ENCODE results near the gene ZBTB20.

The ZBTB20 gene

DNA sequence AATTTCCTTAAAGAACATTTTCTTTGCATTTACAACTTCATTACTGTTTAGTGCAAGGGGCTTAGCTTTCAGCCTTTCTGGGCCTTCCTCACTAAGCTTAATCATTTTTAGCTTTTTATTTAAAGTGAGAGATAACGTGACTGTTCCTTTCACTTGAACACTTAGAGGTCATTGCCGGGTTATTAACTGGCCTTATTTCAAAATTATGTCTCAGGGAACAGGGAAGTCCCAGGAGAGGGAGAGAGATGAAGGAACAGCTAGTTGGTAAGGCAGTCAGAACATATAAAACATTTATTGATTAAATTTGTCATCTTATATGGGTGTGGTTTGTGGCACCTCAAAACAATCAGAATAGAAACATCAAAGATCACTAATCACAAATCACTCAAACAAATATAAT is 584.5 kb downstream of the ZBTB20 start:
- DNase-seq (ENCODE audit: low read depth): no peak
- TF ChIP-seq, protein P1, sequence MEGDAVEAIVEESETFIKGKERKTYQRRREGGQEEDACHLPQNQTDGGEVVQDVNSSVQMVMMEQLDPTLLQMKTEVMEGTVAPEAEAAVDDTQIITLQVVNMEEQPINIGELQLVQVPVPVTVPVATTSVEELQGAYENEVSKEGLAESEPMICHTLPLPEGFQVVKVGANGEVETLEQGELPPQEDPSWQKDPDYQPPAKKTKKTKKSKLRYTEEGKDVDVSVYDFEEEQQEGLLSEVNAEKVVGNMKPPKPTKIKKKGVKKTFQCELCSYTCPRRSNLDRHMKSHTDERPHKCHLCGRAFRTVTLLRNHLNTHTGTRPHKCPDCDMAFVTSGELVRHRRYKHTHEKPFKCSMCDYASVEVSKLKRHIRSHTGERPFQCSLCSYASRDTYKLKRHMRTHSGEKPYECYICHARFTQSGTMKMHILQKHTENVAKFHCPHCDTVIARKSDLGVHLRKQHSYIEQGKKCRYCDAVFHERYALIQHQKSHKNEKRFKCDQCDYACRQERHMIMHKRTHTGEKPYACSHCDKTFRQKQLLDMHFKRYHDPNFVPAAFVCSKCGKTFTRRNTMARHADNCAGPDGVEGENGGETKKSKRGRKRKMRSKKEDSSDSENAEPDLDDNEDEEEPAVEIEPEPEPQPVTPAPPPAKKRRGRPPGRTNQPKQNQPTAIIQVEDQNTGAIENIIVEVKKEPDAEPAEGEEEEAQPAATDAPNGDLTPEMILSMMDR (conservative IDR thresholded peaks at IDR 0.05; ENCODE audit: control insufficient read depth, insufficient read depth, low read depth, low read length): no peak
- no peak overlapping the region for H3K4me3 ChIP-seq (ENCODE audit: control insufficient read depth, low read depth, low read length)

- TF ChIP-seq, protein P1 (conservative IDR thresholded peaks at IDR 0.05; ENCODE audit: control insufficient read depth, insufficient read depth, low read depth, low read length): no peak
- DNase-seq (ENCODE audit: low read depth): peak; percentile 69
- no peak overlapping the region for H3K4me3 ChIP-seq (ENCODE audit: control insufficient read depth, low read depth, low read length)
These were observed 588.8 kb downstream of the ZBTB20 start for GRCh38 chr3:114558271-114558670.

DNA sequence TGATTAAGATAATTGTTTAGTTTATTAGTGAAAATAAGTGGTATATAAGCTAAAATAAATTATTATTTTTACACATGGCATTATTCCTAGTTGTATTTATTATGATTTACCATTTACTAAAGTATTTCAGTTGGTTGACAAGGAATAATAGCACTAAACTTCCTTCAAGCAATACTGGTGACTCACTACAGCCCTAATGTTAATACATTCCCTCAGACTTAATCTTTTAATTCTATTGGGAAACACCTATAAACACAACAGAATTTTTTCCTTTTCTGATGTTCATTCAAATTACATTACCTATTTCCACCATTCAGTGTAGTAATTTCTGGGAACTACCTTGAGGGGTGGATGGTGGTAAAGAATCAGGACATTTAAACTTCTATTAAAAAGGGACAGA is 589.3 kb downstream of the ZBTB20 start:
- no peak overlapping the region for H3K4me3 ChIP-seq (ENCODE audit: control insufficient read depth, low read depth, low read length)
- TF ChIP-seq, protein P1 (conservative IDR thresholded peaks at IDR 0.05; ENCODE audit: control insufficient read depth, insufficient read depth, low read depth, low read length): no peak
- peak; percentile 46 for DNase-seq (ENCODE audit: low read depth)

DNA sequence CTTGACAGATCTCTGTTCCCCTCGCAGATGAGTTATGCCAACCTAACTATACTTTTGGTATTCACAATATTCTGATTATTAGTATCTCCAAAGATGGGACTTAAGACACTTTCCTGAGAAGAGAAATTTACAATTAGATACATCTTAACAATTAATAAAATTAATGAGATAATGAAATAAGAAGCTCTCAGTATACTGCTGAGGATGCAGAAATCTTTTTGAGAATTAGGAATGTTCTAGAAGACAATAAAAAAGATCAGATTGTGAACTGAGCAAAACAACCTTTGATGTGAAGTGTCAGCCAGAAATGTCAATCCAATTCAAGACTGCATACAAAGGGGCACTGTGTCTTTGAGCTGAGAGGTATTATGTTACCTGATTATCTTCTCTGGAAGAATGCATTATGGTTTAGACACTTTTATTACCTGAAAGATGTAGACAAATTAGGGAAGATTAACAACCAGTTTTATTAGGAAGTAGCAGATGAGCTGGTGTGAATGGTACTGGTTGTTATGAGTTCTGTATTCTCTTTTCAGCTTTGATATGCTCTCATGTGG is 590.4 kb downstream of the ZBTB20 start:
- TF ChIP-seq, protein P1 (conservative IDR thresholded peaks at IDR 0.05; ENCODE audit: control insufficient read depth, insufficient read depth, low read depth, low read length): no peak
- H3K4me3 ChIP-seq (ENCODE audit: control insufficient read depth, low read depth, low read length): no peak overlapping the region

DNA sequence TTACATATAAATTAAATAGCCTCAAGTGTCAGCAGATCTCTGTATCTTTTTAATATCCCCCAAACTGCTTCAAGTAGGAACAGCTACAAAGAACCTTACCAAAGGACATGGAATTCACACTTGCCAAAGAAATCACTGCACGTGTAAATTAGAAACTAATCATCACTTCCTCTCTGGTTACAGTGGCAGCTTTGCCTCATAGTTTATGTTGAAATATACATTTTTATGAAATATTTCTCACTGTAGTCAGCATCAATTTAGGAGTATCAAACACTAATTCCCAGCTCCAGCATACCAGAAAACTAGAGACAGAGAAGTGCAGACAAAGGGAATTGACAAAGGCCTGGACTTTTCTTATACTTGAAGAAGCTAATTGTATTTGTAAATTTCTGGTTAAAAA is 592.4 kb downstream of the ZBTB20 start:
- TF ChIP-seq, protein P1 (conservative IDR thresholded peaks at IDR 0.05; ENCODE audit: control insufficient read depth, insufficient read depth, low read depth, low read length): no peak

More for the DNA sequence above, 590.4 kb downstream of the ZBTB20 start:
- no peak for DNase-seq (ENCODE audit: low read depth)

GRCh38 chr3:114553949-114554593 is 593.0 kb downstream of the ZBTB20 start:
- H3K4me3 ChIP-seq (ENCODE audit: control insufficient read depth, low read depth, low read length): no peak overlapping the region
- TF ChIP-seq, protein P1 (conservative IDR thresholded peaks at IDR 0.05; ENCODE audit: control insufficient read depth, insufficient read depth, low read depth, low read length): no peak
- DNase-seq (ENCODE audit: low read depth): no peak

More for the DNA sequence above, 592.4 kb downstream of the ZBTB20 start:
- no peak overlapping the region for H3K4me3 ChIP-seq (ENCODE audit: control insufficient read depth, low read depth, low read length)
- no peak for DNase-seq (ENCODE audit: low read depth)
